Measurements from ENCODE around the gene WDR7.
"Not testable (repeated sequence)": the region's sequence is repeated elsewhere in the genome, so short reads cannot be mapped to it uniquely, and the experiment has no call there.

- TF ChIP-seq CTCF, POLR2A (IDR thresholded peaks at IDR 0.05): not testable (repeated sequence)
Observed at GRCh38 chr18:56654280-56654679, 3.1 kb downstream of the WDR7 start.
